ENCODE data around the gene GCG. TPM values are rescaled to one million over a fixed set of nuclear protein-coding genes. Genes with fewer than 3 reads are reported as not detected.

The GCG gene
- total RNA-seq, 1 experiment from 2014 or later = not detected

- H2AFZ ChIP-seq = no peak overlapping the region
Observed at GRCh38 chr2:162188451-162188850, 36.4 kb upstream of the GCG start.

GRCh38 chr2:162185541-162186232 lies 33.6 kb upstream of the GCG start:
- intact Hi-C loops (cut with micrococcal nuclease; ENCODE audit: unreplicated experiment) = no loop called here
- H3K9me3 ChIP-seq (ENCODE audit: insufficient read depth, low read depth) = no peaks in the 10 kb centered on the region
- no peak overlapping the region for H3K4me2 ChIP-seq
- no peaks in the 10 kb centered on the region for H3K79me2 ChIP-seq (ENCODE audit: low read depth)
- no peak for DNase-seq
- no peaks in the 10 kb centered on the region for H3K9me2 ChIP-seq (ENCODE audit: insufficient read depth)
- H3K4me1 ChIP-seq (replicated peaks; ENCODE audit: insufficient read depth) = no peaks in the 10 kb centered on the region
- no peak for TF ChIP-seq EZH2 (IDR thresholded peaks at IDR 0.05; ENCODE audit: low read depth)
- TF ChIP-seq CTCF (conservative IDR thresholded peaks at IDR 0.05) = no peak
- no peaks in the 10 kb centered on the region for H4K20me1 ChIP-seq (ENCODE audit: insufficient read depth)
- H3K27ac ChIP-seq = no peak overlapping the region
- no peak overlapping the region for H3K4me3 ChIP-seq
- BruUV-seq (replicated peaks) = no TSS peak
- no peak overlapping the region for H2AFZ ChIP-seq
- ChIA-PET CTCF (no interaction called here), POLR2A (ENCODE audit: unreplicated experiment) (no interaction called here)
- H3F3A ChIP-seq (ENCODE audit: insufficient read depth, low read depth) = no peaks in the 10 kb centered on the region
- H3K27me3 ChIP-seq (ENCODE audit: insufficient read depth, low read depth) = no peaks in the 10 kb centered on the region
- H3K36me3 ChIP-seq (ENCODE audit: low read depth) = no peaks in the 10 kb centered on the region

More at GRCh38 chr2:162188451-162188850, 36.4 kb upstream of the GCG start:
- H3K4me3 ChIP-seq = no peak overlapping the region
- ChIA-PET CTCF (no interaction called here), POLR2A (ENCODE audit: unreplicated experiment) (no interaction called here)
- H3K79me2 ChIP-seq (ENCODE audit: low read depth) = no peaks in the 10 kb centered on the region
- no peaks in the 10 kb centered on the region for H3K9me3 ChIP-seq (ENCODE audit: insufficient read depth, low read depth)
- no peaks in the 10 kb centered on the region for H3K27me3 ChIP-seq (ENCODE audit: insufficient read depth, low read depth)
- no peaks in the 10 kb centered on the region for H4K20me1 ChIP-seq (ENCODE audit: insufficient read depth)
- no peak overlapping the region for H3K4me2 ChIP-seq
- BruUV-seq (replicated peaks) = no TSS peak
- no peaks in the 10 kb centered on the region for H3F3A ChIP-seq (ENCODE audit: insufficient read depth, low read depth)
- intact Hi-C loops (cut with micrococcal nuclease; ENCODE audit: unreplicated experiment) = no loop called here
- DNase-seq = no peak
- no peaks in the 10 kb centered on the region for H3K4me1 ChIP-seq (replicated peaks; ENCODE audit: insufficient read depth)
- TF ChIP-seq CTCF (conservative IDR thresholded peaks at IDR 0.05) (no peak), EZH2 (IDR thresholded peaks at IDR 0.05; ENCODE audit: low read depth) (no peak)
- no peaks in the 10 kb centered on the region for H3K9me2 ChIP-seq (ENCODE audit: insufficient read depth)
- H3K27ac ChIP-seq = no peak overlapping the region
- no peaks in the 10 kb centered on the region for H3K36me3 ChIP-seq (ENCODE audit: low read depth)

- no peaks in the 10 kb centered on the region for H4K20me1 ChIP-seq (ENCODE audit: insufficient read depth)
- CTCF ChIA-PET = no interaction called here
Observed at GRCh38 chr2:162184821-162185450, 32.9 kb upstream of the GCG start.

More at GRCh38 chr2:162184821-162185450, 32.9 kb upstream of the GCG start:
- no peaks in the 10 kb centered on the region for H3K27me3 ChIP-seq (ENCODE audit: insufficient read depth, low read depth)
- no peak overlapping the region for H3K27ac ChIP-seq
- H3K4me3 ChIP-seq = no peak overlapping the region
- H3K4me2 ChIP-seq = no peak overlapping the region
- no peak overlapping the region for H2AFZ ChIP-seq
- no peak for DNase-seq
- intact Hi-C loops (cut with micrococcal nuclease; ENCODE audit: unreplicated experiment) = no loop called here
- H3K9me2 ChIP-seq (ENCODE audit: insufficient read depth) = no peaks in the 10 kb centered on the region
- H3F3A ChIP-seq (ENCODE audit: insufficient read depth, low read depth) = no peaks in the 10 kb centered on the region
- no peak for TF ChIP-seq CTCF (conservative IDR thresholded peaks at IDR 0.05)
- TF ChIP-seq EZH2 (IDR thresholded peaks at IDR 0.05; ENCODE audit: low read depth) = no peak
- no peaks in the 10 kb centered on the region for H3K9me3 ChIP-seq (ENCODE audit: insufficient read depth, low read depth)
- H3K4me1 ChIP-seq (replicated peaks; ENCODE audit: insufficient read depth) = no peaks in the 10 kb centered on the region
- no TSS peak for BruUV-seq (replicated peaks)
- no peaks in the 10 kb centered on the region for H3K79me2 ChIP-seq (ENCODE audit: low read depth)
- POLR2A ChIA-PET (ENCODE audit: unreplicated experiment) = no interaction called here
- no peaks in the 10 kb centered on the region for H3K36me3 ChIP-seq (ENCODE audit: low read depth)
